Measurements from ENCODE around the gene CNGA2.
"Not testable (repeated sequence)": the region's sequence is repeated elsewhere in the genome, so short reads cannot be mapped to it uniquely, and the experiment has no call there.

DNA sequence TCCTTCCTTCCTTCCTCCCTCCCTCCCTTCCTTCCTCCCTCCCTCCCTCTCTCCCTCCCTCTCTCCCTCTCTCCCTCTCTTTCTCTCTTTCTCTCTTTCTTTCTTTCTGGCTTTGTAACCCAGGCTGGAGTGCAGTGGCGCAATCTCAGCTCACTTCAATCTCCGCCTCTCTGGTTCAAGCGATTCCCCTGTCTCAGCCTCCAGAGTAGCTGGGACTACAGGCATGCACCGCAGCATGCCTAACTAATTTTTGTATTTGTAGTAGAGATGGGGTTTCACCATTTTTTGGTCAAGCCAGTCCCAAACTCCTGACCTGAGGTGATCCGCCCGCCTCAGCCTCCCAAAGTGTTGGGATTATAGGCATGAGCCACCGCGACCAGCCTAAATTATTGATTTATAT is 37.5 kb upstream of the CNGA2 start:
- TF ChIP-seq CTCF (IDR thresholded peaks at IDR 0.05; ENCODE audit: extremely low read depth in 1 of 2, insufficient read depth in 1 of 2, low read depth in 1 of 2, low read length in 2 of 2); POLR2AphosphoS5 (IDR thresholded peaks at IDR 0.05; ENCODE audit: insufficient read depth, low read depth, low read length); FOS (IDR thresholded peaks at IDR 0.05; ENCODE audit: borderline replicate concordance, insufficient read depth, low read length): not testable (repeated sequence)
